Measurements from ENCODE around the gene SH3GL2. TPM values are rescaled to one million over a fixed set of nuclear protein-coding genes. Genes with fewer than 3 reads are reported as not detected.

SH3GL2 gene
- total RNA-seq, 4 donors from 2014 or later: not detected

GRCh38 chr9:17789316-17789715 lies 210.4 kb downstream of the SH3GL2 start:
- intact Hi-C loops (cut with DNase I; ENCODE audit: low total_unique reads): no loop called here
- no peak overlapping the region for H3K4me3 ChIP-seq (ENCODE audit: low read depth, poor library complexity, severe bottlenecking)
- WGBS, 2 donors: 89 to 92% methylated on average over 6 of the region's 6 CpGs
- DNase-seq (ENCODE audit: low spot score in 2 of 2): no peak
- TF ChIP-seq POLR2A (IDR thresholded peaks at IDR 0.05) (no peak), CTCF (IDR thresholded peaks at IDR 0.05) (no peak)

- H3K4me3 ChIP-seq (ENCODE audit: low read depth, poor library complexity, severe bottlenecking): no peak overlapping the region
- 58 to 59% methylated on average over 14 of the region's 14 CpGs for WGBS, 2 donors
- TF ChIP-seq POLR2A (IDR thresholded peaks at IDR 0.05) (no peak), CTCF (IDR thresholded peaks at IDR 0.05) (no peak)
- no peak for DNase-seq (ENCODE audit: low spot score in 2 of 2)
- intact Hi-C loops (cut with DNase I; ENCODE audit: low total_unique reads): no loop called here
Measured at GRCh38 chr9:17793713-17794622, 215.1 kb downstream of the SH3GL2 start.

GRCh38 chr9:17795744-17796143 lies 216.9 kb downstream of the SH3GL2 start:
- TF ChIP-seq POLR2A (IDR thresholded peaks at IDR 0.05) (no peak), CTCF (IDR thresholded peaks at IDR 0.05) (no peak)
- no peak for DNase-seq (ENCODE audit: low spot score in 2 of 2)
- intact Hi-C loops (cut with DNase I; ENCODE audit: low total_unique reads): no loop called here
- 80 to 81% methylated on average over 6 of the region's 6 CpGs for WGBS, 2 donors
- H3K4me3 ChIP-seq (ENCODE audit: low read depth, poor library complexity, severe bottlenecking): no peak overlapping the region

GRCh38 chr9:17799369-17799768 lies 220.5 kb downstream of the SH3GL2 start:
- 74% methylated on average over 2 of the region's 2 CpGs for WGBS, 2 donors
- intact Hi-C loops (cut with DNase I; ENCODE audit: low total_unique reads): no loop called here
- no peak for TF ChIP-seq CTCF (IDR thresholded peaks at IDR 0.05)
- DNase-seq (ENCODE audit: low spot score in 2 of 2): no peak
- no peak overlapping the region for H3K4me3 ChIP-seq (ENCODE audit: low read depth, poor library complexity, severe bottlenecking)

- 33 to 47% methylated on average over 2 of the region's 2 CpGs for WGBS, 2 donors
- TF ChIP-seq CTCF (IDR thresholded peaks at IDR 0.05) (no peak), POLR2A (IDR thresholded peaks at IDR 0.05) (no peak)
- intact Hi-C loops (cut with DNase I; ENCODE audit: low total_unique reads): no loop called here
Measured at GRCh38 chr9:17800418-17800817, 221.6 kb downstream of the SH3GL2 start.

More at GRCh38 chr9:17800418-17800817, 221.6 kb downstream of the SH3GL2 start:
- DNase-seq (ENCODE audit: low spot score in 2 of 2): no peak
- no peak overlapping the region for H3K4me3 ChIP-seq (ENCODE audit: low read depth, poor library complexity, severe bottlenecking)
